Epithelial cell of esophagus (primary cell): ENCODE data around the gene SKP1.

Source experiments
- DNase-seq: peaks from one replicate; pipeline ENCODE4 v3.0.0; 2010; ENCODE audit warnings: low read depth
- H3K4me3 ChIP-seq: 2 replicates; pipeline ENCODE4 v1.5.1; 2011; ENCODE audit warnings: mild to moderate bottlenecking, low read length, control low read depth
- CTCF ChIP-seq: IDR thresholded peaks from 2 replicates; pipeline ENCODE4 v1.5.1; 2011; ENCODE audit warnings: low read depth, mild to moderate bottlenecking, low read length, control low read depth, inconsistent platforms; ENCODE audit not compliant: insufficient read depth; ENCODE audit errors: missing control alignments

Gene SKP1

DNA sequence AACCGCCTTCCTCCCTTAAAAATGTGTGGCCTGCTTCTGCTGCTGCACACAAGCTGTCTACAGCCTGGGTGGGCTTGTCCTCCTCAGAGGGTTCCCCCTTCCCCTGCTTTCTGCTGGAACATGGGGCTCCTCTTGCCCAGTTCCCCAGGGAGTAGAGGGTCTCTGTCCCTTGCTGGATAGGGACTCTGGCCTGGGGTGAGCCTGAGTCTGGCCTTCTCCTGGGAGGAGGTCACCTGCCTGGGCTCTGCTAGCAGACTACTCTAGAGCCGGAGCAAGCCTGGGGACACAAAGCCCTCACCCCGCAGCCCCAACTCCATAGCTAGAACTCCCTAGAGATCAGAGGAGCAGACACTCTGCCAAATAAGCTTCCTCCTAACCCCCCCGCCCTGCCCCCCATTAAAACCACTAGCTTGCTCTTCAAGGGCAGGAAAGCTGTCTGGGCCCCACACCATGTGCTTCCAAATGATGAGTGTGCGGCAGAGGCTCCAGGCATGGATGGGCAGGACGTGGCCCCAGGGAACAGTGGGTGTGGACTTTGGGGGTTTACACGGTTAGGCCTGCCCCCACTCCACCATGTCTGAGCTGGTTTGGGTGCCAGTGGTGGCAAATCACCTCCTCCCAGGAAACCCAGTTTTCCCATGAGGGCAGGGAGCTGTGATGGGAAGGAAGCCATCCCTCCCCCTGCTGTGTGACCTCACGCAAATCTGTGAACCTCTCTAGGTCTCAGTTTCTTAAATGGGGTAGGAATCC, 52.3 kb downstream of the SKP1 start:
- peak; percentile 39 for DNase-seq
- TF ChIP-seq CTCF = no peak
- no peak overlapping the region for H3K4me3 ChIP-seq

- H3K4me3 ChIP-seq = no peak overlapping the region
- DNase-seq = no peak
- TF ChIP-seq CTCF = no peak
These were observed 53.4 kb downstream of the SKP1 start for GRCh38 chr5:134123360-134123759.

DNA sequence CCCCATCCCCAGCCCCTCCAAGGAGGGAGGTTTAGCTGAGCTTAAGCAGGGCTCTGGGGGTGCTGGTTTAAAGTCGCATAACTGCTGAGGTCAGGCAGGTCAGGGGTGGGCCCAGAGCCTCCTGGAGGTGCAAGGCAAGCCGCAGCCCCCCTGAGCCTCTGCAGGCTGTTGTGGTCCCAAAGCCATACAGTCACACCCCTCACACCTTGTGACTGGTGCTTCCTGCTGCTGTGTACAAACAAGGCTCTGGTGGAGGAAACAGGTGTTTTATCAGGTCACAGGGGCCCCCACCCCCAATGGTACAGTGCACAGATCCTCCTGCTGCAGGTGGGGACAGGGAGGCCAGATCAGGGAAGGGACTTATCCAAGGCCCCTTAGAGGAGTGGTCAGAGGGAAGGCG, 54.2 kb downstream of the SKP1 start:
- H3K4me3 ChIP-seq = no peak overlapping the region

DNA sequence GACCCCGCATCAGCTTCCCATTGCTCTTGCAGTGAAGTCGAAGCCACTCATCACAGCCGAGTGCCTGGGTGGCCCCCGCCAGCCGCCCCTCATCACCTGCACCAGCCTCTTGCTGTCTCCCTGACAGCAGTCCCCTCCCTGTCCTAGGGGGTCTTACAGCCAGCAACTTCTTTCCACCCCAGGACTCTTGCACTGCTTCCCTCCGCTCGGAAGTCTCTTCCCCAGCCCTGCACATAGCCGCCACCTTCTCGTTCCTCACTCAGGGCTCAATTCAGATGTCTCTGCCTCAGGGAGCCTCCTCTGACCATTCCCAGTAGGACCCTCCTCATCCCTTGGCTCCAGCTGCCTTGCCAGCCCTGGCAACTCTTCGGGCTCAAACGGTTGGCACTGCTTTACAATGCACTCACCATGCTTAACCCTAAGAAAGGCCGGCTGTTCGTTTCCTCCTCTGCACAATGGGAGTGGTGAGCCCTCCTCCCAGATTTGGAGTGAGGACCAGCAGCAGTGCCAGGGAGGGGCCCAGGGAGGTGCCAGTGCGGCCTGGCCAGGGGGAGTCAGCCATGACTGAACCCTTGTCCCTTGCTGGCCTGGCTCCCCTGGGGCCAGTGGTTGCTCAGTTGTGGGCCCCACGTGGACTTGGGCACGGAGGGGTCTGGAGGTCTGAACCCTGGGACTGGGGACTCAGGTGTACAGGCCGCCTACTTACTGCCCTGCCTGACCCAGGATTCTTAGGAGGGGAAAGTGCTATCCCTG, 56.2 kb downstream of the SKP1 start:
- no peak for TF ChIP-seq CTCF

More for the DNA sequence above, 54.2 kb downstream of the SKP1 start:
- no peak for DNase-seq
- no peak for TF ChIP-seq CTCF

DNA sequence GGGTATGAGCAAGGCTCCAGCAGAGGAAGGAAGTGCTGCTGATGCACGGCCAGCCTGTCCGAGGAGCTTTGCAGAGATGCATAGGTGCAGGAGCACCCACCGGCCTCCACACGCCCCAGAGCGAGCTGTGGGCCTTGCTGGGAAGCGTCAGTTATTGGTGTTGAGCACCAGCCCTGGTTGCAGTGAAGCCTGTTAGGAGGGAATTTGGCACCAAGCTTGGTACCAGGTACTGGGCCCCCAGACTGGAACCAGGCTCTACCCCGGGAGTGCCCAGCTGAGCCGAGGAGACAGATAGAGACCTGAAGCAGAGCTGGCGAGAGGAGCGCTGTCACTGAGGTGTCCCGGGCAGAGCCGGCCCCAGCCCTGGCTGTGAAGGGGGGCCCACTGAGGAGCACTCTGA, 57.0 kb downstream of the SKP1 start:
- DNase-seq = no peak
- H3K4me3 ChIP-seq = no peak overlapping the region
- TF ChIP-seq CTCF = no peak

More for the DNA sequence above, 56.2 kb downstream of the SKP1 start:
- DNase-seq = no peak
- no peak overlapping the region for H3K4me3 ChIP-seq

DNA sequence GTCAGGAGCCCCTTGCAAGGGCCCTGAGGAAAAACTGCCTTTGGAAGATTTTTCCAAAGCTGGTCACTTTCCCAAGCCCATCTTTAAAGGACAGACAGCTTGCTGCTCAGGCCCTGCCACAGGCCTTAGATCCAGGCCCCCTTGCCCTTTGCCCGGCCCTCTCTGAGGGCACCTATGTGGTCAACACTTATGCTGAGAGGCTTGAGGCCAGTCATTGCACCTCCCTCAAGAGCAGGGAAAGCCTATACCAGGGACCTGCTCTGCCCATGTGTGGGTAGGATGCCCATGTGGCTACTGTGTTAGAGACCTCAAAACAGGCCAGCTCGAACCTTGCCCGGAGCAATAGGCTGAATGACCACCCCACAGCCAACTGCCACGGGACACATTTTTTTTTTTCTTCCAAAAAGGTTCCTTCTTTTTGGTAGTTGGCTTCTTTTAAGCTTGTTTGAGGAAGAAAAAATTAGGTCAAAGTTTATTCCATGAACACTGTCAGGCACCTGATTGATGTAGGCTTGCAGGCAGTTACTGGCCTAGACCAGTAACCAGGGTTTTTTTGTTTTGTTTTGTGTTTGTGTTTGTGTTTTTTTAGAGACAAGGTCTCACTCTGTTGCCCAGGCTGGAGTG, 58.4 kb downstream of the SKP1 start:
- TF ChIP-seq CTCF = no peak
- H3K4me3 ChIP-seq = no peak overlapping the region
- no peak for DNase-seq
